Raji (cell line): ENCODE data around the gene ASPN.

Experiments used
- POLR2A ChIP-seq: IDR thresholded peaks from 2 replicates; pipeline ENCODE4 v1.6.1; 2011; ENCODE audit warnings: low read depth, low read length, control low read depth; ENCODE audit not compliant: insufficient read depth

ASPN gene

DNA sequence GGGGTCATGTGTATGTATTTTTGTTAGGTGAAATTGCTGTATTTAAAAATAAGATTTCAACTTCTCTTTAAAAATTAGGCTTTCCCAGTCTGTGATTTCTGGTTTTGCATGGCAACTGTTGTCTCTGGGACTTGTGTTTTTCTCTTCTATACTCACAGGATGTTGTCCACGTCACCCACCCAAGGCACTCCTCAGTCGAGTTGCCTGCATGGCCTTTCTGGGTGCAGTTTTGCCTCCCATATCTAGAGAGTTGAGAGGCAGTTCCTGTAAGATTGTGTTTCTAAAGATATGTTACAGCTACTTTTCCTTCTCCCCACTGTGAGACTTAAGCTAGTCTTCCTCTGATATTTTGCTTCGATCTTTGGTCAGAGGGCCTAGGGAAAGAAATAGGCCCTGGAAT, 2.3 kb upstream of the ASPN start:
- no peak for TF ChIP-seq POLR2A

DNA sequence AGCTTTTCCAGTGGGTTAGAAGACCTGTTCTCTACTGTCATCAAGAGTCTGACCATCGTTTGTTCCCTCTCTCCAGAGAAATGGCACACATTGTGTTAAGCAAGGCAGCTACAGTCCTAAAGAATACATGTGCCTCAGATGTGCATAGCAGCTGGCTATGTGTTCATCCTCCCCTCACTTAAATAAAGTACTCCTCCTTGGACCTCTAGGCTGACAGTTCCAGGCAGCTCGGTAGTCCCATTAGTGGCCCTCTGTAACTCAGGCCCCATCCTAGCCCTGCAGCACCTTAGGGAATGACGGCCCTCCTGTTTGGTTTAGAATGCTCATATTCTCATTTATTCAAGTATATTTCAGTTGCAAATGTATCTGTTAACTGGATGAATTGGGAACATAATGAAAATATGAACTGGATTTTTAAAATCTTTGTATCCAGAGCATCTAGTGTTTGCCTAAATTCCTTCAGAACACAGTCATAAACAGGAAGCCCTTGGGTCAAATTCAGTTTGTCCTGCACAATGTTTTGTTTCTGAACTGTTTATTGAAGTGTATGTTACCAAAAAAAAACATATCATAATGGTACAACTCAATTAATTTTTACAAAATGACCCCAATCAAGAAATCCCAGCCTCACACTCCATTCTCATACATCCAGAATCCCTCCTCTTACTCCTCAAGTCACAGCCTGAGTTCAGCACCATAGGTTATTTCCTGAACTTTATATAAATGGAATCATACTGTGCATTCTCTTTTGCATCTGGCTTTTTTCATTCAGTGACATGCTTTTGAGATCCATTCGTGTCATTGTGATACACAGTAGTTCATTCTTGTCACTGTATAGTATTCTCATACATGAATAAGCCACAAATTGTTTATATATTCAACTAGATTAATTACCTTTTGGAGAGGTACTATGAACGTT, 1.6 kb upstream of the ASPN start:
- TF ChIP-seq POLR2A, result no peak

DNA sequence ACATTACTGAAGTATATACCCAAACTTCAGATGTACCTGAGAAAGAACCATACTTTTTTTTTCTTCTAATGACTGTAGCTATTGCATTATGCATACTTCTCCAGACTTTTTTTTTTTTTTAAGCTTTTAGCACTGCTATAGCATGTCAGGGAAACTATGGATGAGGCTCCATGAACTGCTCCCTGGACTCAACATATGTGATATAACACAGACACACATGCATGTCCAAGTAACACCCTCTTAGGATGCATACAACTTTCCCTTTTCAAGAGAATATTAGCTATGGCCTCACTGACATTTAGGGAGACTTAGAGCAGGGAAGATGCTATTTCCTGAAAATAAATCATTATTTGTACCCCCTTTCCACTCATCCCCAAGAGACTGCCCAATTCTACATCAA, 499 bp upstream of the ASPN start:
- TF ChIP-seq POLR2A, result no peak

DNA sequence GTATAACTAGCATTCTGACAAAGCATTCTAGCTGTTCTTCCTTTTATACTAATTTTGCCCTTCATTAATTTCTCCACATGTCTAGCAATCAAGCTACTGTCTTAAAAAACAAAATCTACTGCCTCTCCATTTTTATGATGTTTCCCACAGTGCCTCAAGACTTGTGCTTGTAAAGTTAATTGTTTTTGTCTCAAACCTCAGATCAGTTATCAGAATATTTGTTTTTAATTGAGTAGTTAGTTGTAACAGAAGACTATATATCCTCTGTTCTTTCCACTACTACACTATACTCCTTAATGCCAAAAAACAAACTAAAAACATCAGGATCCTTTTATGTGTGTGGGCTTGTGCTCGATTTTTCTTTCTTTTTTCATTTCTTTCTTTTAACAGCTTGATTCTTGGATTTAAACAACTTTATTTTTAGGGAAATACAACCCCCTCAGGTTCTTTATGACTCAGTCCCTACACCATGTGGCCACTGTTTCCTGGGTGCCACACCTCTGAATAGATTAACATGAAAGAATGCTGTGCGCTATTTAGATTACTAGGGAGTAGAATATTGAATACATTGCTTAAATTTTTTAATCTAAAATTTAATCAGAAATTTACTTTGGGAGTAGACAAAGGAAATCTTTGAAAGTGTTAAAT, 1.2 kb downstream of the ASPN start:
- no peak for TF ChIP-seq POLR2A

DNA sequence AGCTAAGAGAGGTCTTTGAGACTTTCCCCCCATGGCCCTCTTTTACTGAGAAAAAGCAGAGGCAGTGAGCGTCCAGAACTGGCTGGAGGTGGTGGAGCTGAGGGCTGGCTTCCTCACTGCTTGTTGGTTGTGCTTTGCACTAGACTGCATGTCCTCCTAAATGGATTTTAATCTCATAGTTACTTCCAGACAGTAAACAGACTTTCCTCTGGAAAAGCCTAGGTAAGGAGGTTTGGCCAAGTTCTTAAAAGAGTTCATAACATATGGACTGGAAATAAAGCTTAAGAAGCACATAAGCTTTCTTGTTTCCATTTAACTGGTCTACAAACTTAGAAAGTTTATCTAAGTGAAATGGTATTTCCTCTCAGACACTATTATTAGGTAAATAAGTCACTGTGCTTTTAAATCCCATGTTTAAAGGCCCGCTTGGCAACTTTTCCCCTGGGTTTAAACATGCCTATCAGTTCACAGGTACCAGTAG, 2.0 kb downstream of the ASPN start:
- no peak for TF ChIP-seq POLR2A

DNA sequence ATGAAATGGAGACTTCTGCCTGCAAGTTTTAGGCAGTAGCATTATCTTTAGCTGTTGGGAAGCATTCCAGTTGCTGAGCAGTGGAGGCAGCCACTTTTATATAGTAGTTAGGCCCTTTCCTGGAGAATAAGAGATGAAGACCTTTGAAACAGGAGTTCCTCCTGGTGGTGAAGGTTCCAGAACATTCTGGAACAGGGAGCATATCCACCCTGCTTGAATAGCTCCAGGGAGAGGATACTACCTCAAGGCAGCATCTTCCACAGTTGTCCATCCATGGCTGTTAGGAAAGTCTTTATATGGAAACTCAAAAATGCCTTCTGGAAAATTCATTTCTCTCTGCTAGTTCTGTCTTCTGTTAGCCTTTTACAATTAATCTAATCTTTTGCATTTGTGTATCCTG, 3.0 kb downstream of the ASPN start:
- TF ChIP-seq POLR2A, result no peak

DNA sequence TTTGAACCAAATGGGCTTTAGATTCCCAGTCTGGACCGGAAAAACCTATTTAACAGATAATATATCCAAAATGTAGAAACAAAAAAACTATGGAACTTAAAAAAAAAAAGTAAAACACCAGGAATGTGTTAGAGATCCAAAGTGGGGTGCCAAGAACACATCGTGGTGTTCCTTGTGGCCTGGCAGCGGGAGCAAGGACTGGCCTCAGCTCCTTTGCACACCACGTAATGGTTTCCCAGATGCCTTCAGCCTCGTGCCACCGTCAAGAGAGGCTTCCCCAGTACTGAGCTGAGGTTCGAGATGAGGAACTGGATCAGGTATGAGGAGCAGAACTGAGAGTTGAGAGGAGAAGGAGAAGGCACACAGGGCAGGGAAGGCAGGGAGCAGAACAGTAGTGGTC, 3.5 kb downstream of the ASPN start:
- TF ChIP-seq POLR2A, result no peak

DNA sequence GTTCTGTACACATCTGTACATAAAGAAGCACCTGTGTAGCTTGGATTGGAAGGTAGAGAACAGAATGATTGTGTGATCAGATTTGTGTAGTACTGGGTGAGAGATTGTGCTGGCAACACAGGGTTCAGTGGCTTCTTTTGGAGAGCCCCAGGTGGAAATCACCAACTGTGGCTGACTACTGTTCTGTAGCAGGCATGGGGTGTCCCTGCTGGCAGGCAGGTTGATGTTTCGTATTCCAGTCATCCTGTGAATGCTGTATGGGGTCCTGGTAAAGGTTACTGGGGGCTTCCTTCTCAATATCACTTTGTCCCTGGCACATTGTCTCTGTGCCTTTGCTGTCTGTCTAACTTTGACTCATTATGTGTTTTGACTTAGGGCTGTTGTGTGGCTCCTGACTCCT, 5.3 kb downstream of the ASPN start:
- TF ChIP-seq POLR2A, result no peak

DNA sequence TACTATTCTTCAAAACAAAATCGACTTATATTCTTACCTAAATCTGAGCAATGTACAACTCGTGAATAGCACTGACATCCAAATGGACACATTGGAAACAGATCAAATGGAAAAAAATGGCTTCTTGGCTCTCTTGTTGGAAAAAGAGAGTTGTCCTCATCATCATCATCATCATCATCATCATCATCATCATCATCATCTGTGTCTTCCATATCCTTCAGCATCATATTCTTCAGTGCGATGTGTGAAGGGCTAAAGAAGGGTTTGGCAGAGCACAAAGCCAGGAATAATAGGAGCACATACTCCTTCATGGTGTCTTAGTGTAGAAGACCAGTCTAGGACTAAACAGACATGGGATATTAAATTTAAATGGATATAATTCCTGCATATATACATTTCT, 7.7 kb downstream of the ASPN start:
- TF ChIP-seq POLR2A, result no peak

DNA sequence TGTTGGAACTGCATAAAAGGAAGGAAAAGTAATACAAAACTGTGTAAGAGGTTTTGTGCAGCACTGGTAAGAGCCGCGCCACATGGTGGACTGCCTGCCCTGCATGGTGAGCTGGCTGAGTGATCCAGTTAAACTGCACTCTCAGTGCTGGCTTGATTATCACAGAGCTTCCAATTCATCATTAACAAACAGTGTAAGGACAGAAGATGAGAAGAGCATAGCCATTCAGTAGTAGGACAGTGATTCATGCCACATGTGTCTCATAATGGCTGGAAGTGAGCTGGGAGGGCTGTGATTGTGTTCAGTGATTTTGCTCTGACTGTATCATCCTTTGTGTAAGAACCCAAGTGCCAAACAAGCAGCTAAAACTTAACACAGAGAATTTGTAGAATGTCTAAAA, 14.1 kb downstream of the ASPN start:
- no peak for TF ChIP-seq POLR2A

DNA sequence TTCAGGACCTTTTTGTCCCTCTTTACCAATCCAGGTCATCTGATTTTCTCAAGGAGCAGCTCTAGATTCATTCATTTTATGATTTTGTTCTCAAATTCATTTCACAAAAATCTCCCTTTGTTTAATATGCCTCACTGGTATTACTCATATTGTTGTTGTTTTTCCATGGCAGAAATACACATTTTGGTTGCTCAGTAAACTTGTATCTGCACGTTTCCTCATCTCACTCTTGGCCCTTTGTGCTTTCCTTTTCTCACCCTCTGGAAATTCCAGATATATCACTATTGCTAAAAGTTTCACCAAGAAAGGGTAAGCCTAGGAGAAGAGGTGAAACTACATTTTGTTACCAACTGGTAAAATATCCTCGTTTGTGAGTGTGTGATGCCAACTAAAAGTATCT, 14.8 kb downstream of the ASPN start:
- no peak for TF ChIP-seq POLR2A

DNA sequence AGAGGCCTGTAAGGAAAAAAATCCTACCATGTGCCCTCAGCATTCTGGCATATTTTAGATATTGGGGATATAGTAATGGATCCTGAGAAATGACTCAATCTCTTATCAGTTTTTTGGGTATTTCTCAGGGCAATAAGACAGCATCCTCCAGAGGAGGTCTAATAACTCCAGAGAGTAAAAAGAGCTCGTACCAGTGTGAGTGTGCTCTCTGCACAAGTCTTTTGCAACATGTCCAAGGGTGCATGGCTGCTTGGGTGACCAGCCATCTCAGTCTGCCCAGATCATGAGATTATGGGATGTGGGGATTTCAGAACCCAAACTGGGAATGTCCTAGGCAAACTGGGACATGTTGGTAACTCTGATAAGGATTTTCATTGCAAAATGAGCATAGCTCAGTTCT, 15.3 kb downstream of the ASPN start:
- TF ChIP-seq POLR2A, result no peak

DNA sequence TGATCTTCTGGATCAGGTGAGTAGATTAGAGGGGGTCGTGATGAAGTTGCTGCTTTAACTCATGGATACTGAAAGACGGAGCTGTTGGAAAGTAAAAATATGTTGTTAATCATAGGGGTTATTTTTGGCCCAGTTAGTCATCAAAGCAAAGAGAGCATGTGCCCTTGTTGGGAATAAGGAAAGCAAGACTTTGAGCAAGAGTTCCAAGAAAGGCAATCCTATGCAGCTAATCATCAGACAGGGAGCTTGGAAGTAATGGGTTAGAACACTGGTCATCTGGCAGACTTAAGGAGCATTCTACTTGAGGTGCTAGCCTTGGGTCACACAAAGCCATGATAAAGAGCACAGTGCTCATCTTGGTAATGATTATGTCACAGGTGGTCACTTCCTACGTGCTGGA, 18.3 kb downstream of the ASPN start:
- no peak for TF ChIP-seq POLR2A

DNA sequence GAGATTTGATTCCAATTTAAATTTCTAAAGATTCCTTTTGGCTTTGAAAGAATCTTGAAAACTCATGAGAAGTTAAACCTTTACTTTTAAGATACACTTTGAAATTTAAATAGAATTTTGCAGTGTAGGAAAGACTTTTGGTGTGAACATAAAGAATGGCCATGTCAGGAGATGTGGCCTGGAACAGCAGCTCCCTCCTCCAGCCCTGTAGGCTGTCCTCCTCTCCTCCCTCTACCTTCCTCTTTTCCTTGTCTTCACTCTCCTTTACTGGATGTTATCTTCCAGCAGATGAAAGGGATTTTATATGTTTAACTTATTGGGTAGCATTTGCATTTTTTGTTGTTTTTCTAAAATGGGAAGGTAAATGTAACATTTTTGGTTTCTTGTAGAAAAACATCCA, 18.9 kb downstream of the ASPN start:
- TF ChIP-seq POLR2A, result no peak

DNA sequence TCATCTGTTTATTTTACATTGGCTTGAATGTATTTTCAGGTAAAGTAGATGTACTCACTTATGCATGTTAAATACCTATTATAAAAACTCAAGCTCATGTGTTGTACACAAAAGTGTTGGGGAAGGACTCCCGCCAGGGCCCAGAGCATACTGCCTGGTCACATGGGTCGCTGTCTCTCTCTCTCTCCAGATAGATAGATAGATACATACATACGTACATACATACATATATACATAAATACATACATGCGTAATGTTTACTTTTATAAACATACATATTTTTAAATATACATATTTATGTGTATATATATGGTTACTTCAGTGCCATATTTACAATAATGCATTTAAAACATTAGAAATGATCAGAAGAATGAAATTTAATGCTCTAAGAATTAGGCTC, 24.7 kb downstream of the ASPN start:
- no peak for TF ChIP-seq POLR2A

DNA sequence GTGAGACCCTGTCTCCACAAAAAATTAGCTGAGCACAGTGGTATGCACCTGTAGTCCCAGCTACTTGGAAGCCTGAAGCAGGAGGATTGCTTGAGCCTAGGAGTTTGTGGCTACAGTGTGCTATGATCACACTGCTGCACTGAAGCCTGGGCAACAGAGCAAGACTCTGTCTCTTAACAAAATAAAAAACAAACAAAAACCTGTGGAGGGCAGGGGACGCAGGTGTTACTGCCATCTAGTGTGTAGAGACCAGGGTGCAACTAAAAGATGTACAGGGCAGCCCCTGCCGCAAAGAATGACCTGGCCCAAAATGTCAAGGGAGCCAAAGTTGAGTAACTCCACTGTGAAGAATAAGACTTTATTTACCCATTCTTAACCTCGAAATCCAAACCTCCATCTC, 27.1 kb downstream of the ASPN start:
- no peak for TF ChIP-seq POLR2A
